Measurements from ENCODE around the gene MITF. TPM values are rescaled to one million over a fixed set of nuclear protein-coding genes. Genes with fewer than 3 reads are reported as not detected.

Gene MITF
- polyA plus RNA-seq, 3 donors = 41.0 to 47.7 (median 44.7) TPM

DNA sequence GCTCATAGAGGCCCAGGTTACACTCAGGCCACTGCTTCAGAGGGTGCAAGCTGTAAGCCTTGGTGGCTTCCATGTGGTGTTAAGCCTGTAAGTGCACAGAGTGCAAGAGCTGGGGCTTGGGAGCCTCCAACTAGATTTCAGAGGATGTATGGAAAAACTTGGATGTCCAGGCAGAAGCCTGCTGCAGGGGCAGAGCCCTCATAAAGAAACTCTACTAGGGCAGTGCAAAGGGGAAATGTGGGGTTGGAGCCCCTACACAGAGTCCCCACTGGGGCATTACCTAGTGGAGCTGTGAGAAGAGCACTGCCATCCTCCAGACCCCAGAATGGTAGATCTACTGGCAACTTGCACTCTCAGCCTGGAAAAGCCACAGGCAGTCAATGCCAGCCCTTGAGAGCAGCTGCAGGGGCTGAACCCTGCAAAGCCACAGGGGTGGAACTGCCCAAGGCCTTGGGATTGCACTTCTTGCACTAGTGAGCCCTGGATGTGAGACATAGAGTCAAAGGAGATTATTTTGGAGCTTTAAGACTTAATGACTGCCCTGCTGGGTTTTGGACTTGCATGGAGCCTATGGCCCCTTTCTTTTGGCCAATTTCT is 14.0 kb downstream of the MITF start:
- DNase-seq (ENCODE audit: low read depth in 3 of 3, low spot score in 2 of 3) = no peak

DNA sequence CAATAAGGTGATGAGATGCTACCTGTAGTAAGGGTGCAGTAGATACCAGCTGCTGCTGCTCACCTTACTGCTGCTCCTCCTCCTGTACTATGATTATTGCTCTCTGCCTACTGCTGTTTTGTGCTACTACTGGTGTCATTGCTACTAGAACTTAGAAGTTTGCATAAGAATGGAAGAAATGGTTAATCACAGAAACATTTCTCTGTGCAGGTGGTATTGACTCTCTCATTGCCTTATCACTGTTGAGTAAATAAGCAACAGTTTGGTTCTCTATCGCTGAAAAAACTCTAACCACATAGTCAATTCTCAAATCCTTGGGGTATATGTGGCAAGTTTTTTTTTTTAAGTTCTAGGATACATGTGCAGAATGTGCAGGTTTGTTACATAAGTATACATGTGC is 16.5 kb downstream of the MITF start:
- no peak for DNase-seq (ENCODE audit: low read depth in 3 of 3, low spot score in 2 of 3)

DNA sequence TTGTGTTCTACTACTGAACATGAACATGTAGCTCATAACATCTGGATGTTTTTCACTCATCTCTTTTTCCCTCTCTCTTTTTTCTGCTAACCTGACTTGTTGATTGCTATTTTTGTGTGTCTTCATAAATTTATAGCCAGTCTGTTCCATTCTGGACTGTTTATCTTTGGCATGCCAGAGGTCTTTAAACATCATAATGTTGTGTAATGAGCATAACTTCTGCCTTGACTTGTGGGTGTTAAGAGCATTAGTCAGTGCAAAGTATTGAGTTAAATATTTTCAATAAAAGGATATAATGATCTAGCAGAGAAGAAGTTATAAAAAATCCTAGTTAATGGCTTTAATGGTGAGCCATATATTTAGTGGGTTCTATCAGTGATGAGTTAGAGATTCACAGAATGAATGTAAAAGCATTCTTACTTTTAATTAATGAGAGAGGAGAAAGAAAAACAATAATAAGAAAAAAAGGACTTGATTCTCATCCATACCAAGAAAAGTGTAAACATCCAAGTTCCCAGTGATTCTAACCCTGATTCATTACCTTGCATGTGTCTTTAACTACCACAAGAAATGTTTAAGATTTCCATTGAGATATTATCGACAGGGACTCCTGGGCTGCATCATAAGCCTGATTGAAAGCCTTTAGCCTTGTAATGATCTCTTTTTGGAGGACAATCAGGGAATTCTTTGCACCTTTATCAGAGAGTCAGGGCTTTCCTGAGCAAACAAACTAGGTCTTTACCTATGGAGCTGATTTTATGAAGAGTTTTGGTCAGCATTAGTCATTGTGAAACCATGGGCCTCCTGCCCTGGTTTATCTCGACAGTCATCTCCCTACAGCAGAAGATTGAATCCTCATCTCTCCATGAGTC is 22.9 kb downstream of the MITF start:
- DNase-seq (ENCODE audit: low read depth in 3 of 3, low spot score in 2 of 3) = no peak

DNA sequence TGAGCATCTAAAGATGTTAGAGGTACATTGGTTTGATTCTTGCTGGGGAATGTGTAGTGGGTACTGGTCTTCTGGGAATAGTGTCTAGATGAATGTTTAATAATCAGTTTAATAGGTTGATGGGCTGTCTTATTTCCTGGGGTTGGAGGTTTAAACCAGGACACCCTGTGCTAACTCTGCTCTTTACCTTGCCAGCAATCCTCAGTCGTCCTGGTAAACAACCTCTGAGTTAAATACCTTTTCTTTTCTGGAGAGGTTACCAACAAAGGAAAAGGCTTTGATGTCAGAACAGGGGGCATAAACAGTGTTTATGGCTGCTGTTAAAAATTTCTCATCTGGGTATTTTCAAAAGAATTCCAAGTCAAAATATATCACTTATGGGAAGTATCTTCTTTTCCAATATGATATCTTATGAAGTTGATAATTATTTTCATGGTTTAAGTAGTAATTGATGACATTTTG is 23.5 kb downstream of the MITF start:
- DNase-seq (ENCODE audit: low read depth in 3 of 3, low spot score in 2 of 3) = no peak

DNA sequence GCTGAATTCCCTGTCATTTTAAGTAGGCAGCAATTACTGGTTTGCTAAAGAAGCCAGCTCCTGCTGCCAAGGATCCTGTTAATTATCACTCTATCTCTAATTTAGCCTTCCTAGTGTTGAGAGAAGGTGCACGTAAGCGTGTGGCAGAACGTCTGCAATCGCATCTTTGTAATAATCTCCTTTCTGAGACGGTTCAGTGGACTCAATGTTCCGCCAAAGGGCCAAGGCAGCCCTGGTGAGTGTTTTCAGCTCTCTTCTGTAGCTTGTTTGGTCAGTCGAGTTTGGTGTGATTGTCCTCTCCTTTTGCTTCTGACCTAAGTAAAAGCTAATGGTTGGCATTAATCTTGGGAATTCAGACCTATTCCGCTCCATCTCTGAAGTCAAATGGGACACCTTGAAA is 24.2 kb downstream of the MITF start:
- no peak for DNase-seq (ENCODE audit: low read depth in 3 of 3, low spot score in 2 of 3)

DNA sequence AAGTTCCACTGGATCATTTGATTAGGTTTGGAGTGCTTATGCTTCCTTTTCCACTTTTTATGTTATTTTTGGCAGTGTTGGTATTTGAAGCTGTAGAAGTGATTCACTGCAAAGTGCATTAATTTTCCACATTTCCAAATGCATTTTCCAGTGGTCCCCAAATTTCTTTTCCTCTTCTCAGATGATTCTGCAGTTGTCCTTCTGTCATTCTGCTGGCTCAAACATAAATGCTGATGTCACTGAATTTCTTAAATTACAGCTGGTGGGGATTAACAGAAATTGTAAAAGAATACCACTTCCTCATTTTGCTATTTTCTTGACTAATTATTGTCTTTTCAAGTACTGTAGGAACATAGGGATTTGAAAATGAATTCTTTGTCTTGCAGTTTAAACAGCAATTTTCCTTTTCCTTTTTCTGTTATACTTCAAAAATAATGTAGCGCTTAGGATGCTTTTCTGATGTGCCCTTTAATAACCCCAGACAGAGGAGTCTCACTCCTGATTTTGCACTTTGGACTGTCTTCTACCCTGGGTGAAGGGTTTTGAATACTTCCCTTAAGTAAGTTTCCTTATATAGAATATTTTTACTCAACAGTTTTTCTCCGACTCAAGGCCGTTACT is 25.0 kb downstream of the MITF start:
- no peak for DNase-seq (ENCODE audit: low read depth in 3 of 3, low spot score in 2 of 3)

DNA sequence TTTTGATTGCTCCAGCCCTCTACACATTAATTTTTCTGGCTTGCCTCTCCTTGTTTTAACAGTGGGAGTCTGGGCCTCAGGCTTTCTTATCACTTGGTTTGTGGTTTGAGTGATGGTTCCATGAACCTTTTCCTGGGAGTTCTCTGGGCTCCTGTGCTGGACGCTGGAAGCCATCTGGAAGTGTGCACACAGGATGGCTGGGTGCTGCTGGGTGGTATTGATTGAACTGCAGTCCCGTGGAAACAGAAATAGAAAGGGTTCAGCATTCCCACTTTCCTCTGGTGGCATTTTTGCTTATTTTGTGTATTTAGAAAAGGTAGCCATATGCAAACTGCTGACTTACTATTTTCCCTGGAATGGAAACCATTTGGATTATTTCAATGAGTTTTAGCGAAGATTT is 25.6 kb downstream of the MITF start:
- no peak for DNase-seq (ENCODE audit: low read depth in 3 of 3, low spot score in 2 of 3)

DNA sequence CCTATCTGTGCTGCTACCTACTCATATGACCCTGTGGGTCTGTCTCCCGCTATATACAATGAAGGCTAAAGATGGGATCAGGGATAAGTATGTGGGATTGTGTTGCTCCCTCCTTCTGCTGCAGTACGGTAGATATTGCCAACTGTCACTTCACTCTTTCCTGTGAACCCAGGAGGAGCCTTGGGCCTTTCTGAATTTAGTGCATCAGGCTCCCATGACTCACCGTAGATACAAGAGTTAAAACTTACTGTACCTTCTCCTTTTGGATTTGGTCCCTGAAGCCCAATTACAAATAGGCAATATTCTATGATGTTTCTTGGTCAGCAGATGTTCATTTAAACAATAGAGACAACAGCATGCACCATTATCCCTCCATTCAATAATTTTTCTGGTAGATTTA is 27.4 kb downstream of the MITF start:
- no peak for DNase-seq (ENCODE audit: low read depth in 3 of 3, low spot score in 2 of 3)

DNA sequence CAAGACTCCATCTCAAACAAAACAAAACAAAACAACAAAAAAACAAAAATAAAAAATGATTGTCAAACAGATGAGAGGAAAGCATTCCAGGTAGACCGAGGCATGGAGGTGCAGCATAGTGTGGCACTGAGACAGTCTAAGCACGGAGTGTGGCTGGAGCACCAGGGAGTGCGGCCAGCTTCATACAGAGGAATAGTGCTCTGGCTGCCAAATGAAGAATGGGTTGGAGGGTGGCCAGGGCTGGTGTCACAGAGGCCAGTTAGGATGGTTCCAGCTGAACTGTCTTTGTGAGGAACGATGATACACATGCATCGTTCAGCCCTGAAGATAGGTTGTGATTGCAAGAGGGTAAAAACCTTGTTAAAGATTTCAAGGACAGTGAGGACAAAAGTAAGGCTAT is 28.3 kb downstream of the MITF start:
- no peak for DNase-seq (ENCODE audit: low read depth in 3 of 3, low spot score in 2 of 3)

DNA sequence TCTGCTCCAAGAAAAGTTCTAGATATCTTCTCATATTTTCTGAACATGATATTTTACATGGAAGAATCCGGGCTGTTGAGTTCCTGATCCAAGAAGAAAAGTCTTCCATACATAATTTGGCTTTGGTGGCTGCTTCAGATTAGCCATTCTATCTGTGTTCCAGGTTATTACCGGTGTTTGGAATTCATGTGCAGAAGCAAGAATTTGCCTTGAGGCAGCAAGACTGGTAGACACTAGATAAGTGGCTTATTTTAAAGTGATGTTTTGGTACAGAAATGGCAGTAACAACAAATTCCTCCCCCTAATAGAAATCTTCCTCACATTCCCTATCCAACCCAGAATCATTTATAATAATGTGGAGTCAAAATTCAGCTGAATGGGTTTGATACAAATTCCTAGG is 29.2 kb downstream of the MITF start:
- DNase-seq (ENCODE audit: low read depth in 3 of 3, low spot score in 2 of 3) = no peak

DNA sequence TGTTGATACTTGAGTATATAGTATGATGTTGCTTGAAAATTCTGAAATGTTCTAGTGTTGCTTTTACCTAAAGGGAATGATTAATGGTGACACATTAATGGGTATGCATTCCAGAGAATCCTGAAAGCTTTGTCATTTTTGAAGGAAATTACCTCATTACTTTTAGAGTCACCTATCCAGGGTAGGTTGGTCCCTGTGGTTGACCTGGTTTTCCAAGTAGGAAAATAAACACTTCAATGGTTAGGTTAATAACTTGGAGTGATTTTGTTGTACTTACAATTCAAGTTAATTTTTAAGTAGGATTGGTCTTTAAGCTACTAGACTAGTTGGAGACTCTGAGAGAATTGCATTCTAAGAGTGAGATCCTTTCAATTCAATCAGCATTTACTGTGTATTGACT is 31.0 kb downstream of the MITF start:
- DNase-seq (ENCODE audit: low read depth in 3 of 3, low spot score in 2 of 3) = peak in 1 of 3 donors; percentile 32

DNA sequence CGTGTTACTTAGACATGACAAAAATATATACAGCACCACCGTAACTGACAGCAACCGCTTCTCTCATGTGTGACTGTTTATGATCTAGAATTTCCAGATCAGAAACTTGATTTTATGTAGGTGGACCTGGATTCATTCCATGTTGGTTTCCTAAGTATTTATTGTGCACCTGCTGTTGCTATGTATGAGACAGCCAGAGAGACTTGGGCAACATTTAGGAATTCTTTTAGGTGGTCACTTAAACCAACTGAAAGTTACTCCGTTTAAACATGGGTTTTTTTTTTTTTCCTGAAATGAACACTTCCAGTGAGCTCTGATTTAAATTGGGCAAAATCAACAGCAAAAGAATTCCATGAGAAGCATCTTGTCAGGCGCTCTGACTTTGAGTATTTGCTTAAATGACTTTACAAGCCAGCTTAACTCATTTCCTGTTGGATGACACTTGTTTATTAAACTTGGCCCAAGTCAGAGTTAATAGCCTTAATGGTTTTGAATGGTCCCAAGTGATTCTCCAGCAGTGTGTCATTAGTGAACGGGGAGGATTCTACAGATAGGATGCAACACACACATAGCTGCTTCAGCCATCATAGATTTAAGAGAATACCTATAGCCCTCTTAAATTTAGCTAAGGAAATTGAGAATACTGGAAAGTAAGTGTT is 31.8 kb downstream of the MITF start:
- no peak for DNase-seq (ENCODE audit: low read depth in 3 of 3, low spot score in 2 of 3)

DNA sequence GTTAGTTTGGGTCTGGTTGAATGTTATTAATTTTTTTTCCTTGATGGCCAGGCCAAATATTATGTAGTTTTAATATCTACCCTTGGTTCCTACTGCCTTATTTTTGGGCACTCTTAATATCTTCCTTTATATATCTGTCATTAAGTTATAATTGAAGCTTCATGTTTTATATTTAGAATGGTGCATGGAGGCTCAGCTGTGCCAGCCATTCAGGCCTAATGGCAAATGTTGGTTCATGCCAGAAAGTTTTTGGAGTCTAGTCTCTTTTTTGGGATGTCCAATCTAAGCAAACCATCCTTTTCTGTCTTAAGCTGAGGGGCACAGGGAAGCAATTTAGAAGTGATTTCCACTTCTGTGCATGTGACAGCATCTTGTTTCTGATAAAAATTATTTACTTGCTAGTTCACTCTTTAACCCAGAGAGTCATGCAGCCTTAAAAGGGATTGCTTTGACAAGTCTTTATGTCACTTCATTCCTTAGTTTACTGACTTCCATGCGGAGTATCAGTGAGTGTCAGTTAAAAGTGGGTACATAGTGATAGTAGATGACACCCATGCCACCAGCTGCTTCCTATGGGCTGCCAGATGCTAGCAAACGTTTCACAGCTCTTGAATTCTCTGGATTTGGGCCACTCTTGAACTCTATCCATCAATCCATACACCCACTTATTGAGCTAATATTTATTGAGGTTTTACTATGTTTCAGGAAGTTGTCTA is 33.0 kb downstream of the MITF start:
- no peak for DNase-seq (ENCODE audit: low read depth in 3 of 3, low spot score in 2 of 3)

DNA sequence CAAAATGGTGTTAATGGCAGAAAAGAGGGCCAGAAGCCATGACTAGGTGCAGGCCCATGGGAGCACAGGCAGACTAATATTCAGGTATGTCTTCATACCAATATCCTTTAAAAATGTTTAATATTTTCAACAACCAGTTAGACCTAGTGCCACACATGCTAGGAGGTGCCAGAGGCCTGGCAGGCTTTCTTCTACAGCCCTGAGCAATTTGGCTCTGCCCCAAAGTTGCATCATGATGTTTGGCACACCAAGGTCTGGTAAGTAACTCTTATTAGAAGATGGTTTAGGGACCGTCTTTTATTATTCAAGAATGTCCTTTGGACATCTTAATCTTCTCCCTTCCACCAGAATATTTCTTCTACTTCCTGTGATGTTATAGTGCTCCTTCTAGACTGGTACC is 34.8 kb downstream of the MITF start:
- DNase-seq (ENCODE audit: low read depth in 3 of 3, low spot score in 2 of 3) = no peak

DNA sequence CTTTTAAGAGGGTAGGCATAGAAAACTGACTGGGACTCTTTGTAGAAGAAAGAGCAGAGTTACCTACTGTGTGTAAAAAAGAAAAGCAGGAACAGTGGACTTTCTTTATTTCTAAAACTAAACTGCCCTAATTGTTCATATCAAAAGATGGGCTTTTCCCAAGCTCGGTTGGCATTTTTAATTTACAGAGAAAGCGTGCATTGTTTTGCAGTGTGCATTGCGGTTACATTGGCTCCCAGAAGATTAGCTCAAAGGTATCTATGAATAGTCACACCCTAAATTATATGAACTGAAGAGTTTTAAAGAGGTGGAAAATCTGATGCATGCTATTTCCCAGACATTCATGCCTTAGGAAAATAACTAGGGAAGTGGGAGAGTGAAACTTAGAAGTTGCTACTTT is 36.5 kb downstream of the MITF start:
- no peak for DNase-seq (ENCODE audit: low read depth in 3 of 3, low spot score in 2 of 3)

DNA sequence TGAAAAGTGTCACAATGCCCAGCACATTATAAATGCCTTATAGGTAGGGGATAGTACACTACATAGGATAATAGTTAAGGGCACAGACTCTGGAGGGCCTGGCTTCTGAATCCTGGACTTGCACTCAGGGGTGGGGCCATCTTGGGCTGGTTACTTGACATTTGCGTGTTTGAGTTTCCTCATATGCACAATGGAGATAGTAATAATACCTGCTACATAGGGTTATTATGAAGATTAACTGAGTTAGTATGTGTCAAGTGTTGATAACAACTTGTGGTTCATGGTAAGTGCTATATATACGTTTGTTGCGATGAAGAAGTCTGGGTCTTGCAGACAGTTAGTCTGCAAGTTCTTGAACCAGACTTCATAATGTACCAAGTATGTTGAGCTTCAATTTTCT is 37.0 kb downstream of the MITF start:
- no peak for DNase-seq (ENCODE audit: low read depth in 3 of 3, low spot score in 2 of 3)

DNA sequence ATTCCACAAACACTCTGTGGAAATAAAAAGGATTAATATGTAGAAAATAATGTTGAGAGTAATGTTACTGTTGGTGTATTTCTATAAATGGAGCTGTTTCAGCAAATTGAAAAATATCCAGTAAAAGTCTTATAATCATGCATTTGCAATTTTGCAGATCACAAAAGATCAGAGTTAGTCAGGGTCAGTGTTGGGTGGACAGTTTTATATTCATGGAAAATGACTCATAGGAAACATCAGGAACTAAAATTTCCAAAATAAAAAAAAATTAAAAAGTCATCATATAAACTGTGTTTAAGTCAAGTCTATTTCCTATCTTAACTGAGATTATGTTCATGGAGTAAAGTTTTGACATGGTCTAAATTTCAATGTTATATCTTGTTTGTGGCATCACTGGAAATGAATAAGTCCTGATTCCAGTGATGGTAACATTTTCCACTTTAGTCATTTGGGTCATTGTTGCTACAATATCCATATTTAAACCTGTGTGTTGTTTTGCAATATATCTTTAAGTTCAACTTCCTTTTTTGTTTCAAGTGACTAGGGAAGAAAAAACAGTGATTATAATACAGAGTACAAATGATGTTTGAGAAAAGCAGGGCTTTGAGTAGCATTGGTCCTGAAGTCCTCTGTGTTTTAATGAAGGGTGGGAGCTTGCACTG is 37.8 kb downstream of the MITF start:
- no peak for DNase-seq (ENCODE audit: low read depth in 3 of 3, low spot score in 2 of 3)

DNA sequence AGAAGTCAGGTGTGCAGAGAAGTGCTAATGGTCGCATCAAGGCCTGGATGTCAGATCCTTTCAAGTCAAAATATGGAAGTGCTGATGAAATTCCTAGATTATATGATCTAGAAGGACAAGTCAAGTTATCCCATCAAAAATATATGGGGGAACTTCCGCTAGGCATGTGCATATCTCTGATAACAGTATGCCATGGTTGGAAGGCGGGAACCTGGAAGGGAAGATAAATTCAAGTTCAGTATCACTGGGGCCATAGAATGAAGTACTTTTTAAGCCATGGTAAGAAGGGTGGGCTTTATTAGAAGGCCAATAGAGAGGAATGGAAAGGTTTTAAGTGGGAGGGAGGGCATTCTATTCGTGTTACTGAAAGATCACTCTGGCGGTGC is 38.3 kb downstream of the MITF start:
- no peak for DNase-seq (ENCODE audit: low read depth in 3 of 3, low spot score in 2 of 3)

DNA sequence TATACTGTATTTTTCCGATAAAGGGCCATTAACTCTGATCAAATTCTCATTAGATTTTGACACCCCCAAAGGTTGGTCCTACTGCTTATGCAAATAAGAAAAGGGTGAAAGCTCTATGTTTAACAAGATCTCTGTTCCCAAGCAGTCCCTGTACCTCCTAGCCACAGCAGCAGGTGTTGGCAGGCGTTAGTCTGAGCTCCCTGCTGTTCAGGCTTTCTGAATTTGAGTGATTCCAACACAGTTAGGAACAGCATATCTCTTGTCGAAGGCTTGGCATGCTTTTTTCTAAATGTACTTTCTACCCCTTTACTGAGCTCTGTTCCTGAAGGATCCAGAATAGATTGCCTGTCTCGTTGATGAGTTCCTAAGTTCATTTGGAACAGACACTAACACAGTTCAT is 42.3 kb downstream of the MITF start:
- DNase-seq (ENCODE audit: low read depth in 3 of 3, low spot score in 2 of 3) = no peak

DNA sequence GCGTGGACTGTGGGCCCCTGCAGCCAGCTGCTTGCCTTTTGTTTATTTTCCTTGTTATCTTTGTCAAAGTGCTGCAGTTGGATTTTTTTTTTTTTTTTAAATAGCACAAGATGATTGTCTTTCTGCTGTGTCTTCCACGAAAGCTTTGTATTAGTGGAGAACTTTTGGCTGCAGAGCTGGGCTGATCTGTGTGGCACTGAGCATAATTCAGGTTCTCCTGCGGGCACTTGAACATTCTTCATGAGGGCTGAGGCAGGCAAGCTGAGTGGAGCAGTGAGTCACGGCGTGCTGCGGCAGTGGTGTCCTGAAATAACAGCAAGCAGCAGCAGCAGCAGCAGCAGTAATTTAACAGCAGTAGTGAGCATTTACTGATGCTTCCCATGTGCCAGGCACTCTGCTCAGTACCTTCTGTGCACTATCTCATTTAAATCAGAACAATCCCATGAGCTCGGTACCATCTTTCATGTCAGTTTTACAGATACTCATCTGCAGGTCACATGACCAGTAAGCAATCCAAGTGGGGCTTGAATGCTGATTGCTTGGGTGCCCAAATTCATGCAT is 45.8 kb downstream of the MITF start:
- DNase-seq (ENCODE audit: low read depth in 3 of 3, low spot score in 2 of 3) = no peak
